Sciatic nerve (tissue), 2 donors: Measurements from ENCODE around the gene GPR156. TPM values are rescaled to one million over a fixed set of nuclear protein-coding genes. Genes with fewer than 3 reads are reported as not detected.
"Not testable (repeated sequence)": the region's sequence is repeated elsewhere in the genome, so short reads cannot be mapped to it uniquely, and the experiment has no call there.

Experiments
- ATAC-seq: fragments of 200-7000 bp; cut with Tn5 transposase; one replicate; pipeline ENCODE4 v1.9.1; 2020; ENCODE audit warnings: mild to moderate bottlenecking, moderate library complexity
- DNase-seq: peaks from one replicate; pipeline ENCODE4 v3.0.0-alpha.2; 2020; ENCODE audit warnings: low spot score
- intact Hi-C: fragments of 100-400 bp; cut with DNase I; formaldehyde crosslinking; loops from one replicate; pipeline ENCODE4 v1.14.2; 2022
- total RNA-seq: library from RNA; stranded (reverse); fragmentation: NEBNext Ultra II Directional; extraction: Animal tissue kit (Norgen Biotek cat#: 25700); gene quantifications from one replicate; pipeline ENCODE4 v1.2.1, GENCODE V29; 2021
- donor health status: DM: no; HTN: no; CAD: no.
- donor health status: DM: no; HTN: no; CAD: no.

Gene GPR156
- total RNA-seq, result 0.98 TPM

- intact Hi-C loops, result no loop called here
- DNase-seq, result no peak
- ATAC-seq, result peak; percentile 48
Observed at GRCh38 chr3:120284747-120285507, at the start of gene GPR156. Gene GPR156 (minus strand): TSS chr3:120285222. CDS start chr3:120244098, 41,124 bp downstream.

- DNase-seq (no peak), ATAC-seq (no peak)
- intact Hi-C loops, result no loop called here
Observed at GRCh38 chr3:120332646-120333045, 47.6 kb upstream of the GPR156 start.

GRCh38 chr3:120331076-120331475 is 46.1 kb upstream of the GPR156 start:
- no peak for DNase-seq

GRCh38 chr3:120326784-120327183 is 41.8 kb upstream of the GPR156 start:
- ATAC-seq, result no peak
- intact Hi-C loops, result no loop called here

More at GRCh38 chr3:120331076-120331475, 46.1 kb upstream of the GPR156 start:
- ATAC-seq, result no peak
- intact Hi-C loops, result no loop called here

GRCh38 chr3:120324190-120324589 is 39.2 kb upstream of the GPR156 start:
- ATAC-seq (no peak), DNase-seq (no peak)
- intact Hi-C loops, result no loop called here

More at GRCh38 chr3:120326784-120327183, 41.8 kb upstream of the GPR156 start:
- no peak for DNase-seq

- ATAC-seq, result not testable (repeated sequence)
Observed at GRCh38 chr3:120323761-120324160, 38.7 kb upstream of the GPR156 start.

GRCh38 chr3:120311863-120312794 is 27.1 kb upstream of the GPR156 start:
- intact Hi-C loops, result no loop called here
- ATAC-seq (no peak), DNase-seq (no peak)

More at GRCh38 chr3:120323761-120324160, 38.7 kb upstream of the GPR156 start:
- intact Hi-C loops, DNase-seq: not testable (repeated sequence)

- DNase-seq, result no peak
- ATAC-seq, result no peak
- intact Hi-C loops, result no loop called here
Observed at GRCh38 chr3:120306519-120307455, 21.8 kb upstream of the GPR156 start.

GRCh38 chr3:120304616-120305015 is 19.6 kb upstream of the GPR156 start:
- intact Hi-C loops, result no loop called here
- no peak for DNase-seq
- no peak for ATAC-seq

GRCh38 chr3:120302361-120302760 is 17.3 kb upstream of the GPR156 start:
- DNase-seq (no peak), ATAC-seq (peak; percentile 45)
- intact Hi-C loops, result no loop called here

- ATAC-seq (no peak), DNase-seq (no peak)
- intact Hi-C loops, result no loop called here
Observed at GRCh38 chr3:120300971-120301370, 15.9 kb upstream of the GPR156 start.

- ATAC-seq, result no peak
- no peak for DNase-seq
- intact Hi-C loops, result no loop called here
Observed at GRCh38 chr3:120299403-120299802, 14.4 kb upstream of the GPR156 start.

GRCh38 chr3:120298996-120299395 is 14.0 kb upstream of the GPR156 start:
- ATAC-seq (no peak), DNase-seq (no peak)
- intact Hi-C loops, result no loop called here

GRCh38 chr3:120291552-120291951 is 6.5 kb upstream of the GPR156 start:
- intact Hi-C loops, DNase-seq, ATAC-seq: not testable (repeated sequence)

- intact Hi-C loops, result no loop called here
- DNase-seq, result no peak
- ATAC-seq, result no peak
Observed at GRCh38 chr3:120289636-120290035, 4.6 kb upstream of the GPR156 start.

- DNase-seq (no peak), ATAC-seq (no peak)
- intact Hi-C loops, result no loop called here
Observed at GRCh38 chr3:120286465-120286864, 1.4 kb upstream of the GPR156 start.

GRCh38 chr3:120285508-120285841 is 453 bp upstream of the GPR156 start:
- intact Hi-C loops, result no loop called here
- ATAC-seq (no peak), DNase-seq (no peak)

GRCh38 chr3:120281261-120281660 is 3.8 kb downstream of the GPR156 start:
- intact Hi-C loops, result no loop called here
- DNase-seq (no peak), ATAC-seq (no peak)

GRCh38 chr3:120280566-120280965 is 4.5 kb downstream of the GPR156 start:
- ATAC-seq (no peak), DNase-seq (no peak)

More at GRCh38 chr3:120280566-120280965, 4.5 kb downstream of the GPR156 start:
- intact Hi-C loops, result no loop called here
